ENCODE data around the gene NTM.

The NTM gene

GRCh38 chr11:131807876-131808275, 437.5 kb downstream of the NTM start:
- no peak for DNase-seq

- no peak for DNase-seq
Measured at GRCh38 chr11:131808470-131808869, 438.1 kb downstream of the NTM start.

- peak; percentile 15 for DNase-seq
Measured at GRCh38 chr11:131809203-131809918, 438.9 kb downstream of the NTM start.

- DNase-seq = no peak
Measured at GRCh38 chr11:131810541-131810940, 440.1 kb downstream of the NTM start.

- peak; percentile 18 for DNase-seq
Measured at GRCh38 chr11:131811383-131811782, 441.0 kb downstream of the NTM start.

GRCh38 chr11:131814108-131814507, 443.7 kb downstream of the NTM start:
- no peak for DNase-seq

GRCh38 chr11:131815590-131815989, 445.2 kb downstream of the NTM start:
- peak; percentile 22 for DNase-seq

GRCh38 chr11:131816051-131816450, 445.6 kb downstream of the NTM start:
- DNase-seq = peak; percentile 31

GRCh38 chr11:131817687-131818188, 447.3 kb downstream of the NTM start:
- DNase-seq = no peak

- no peak for DNase-seq
Measured at GRCh38 chr11:131819865-131820264, 449.4 kb downstream of the NTM start.

- no peak for DNase-seq
Measured at GRCh38 chr11:131822506-131822905, 452.1 kb downstream of the NTM start.

GRCh38 chr11:131823772-131824171, 453.4 kb downstream of the NTM start:
- no peak for DNase-seq

- peak; percentile 18 for DNase-seq
Measured at GRCh38 chr11:131824771-131825170, 454.4 kb downstream of the NTM start.

GRCh38 chr11:131827430-131827829, 457.0 kb downstream of the NTM start:
- DNase-seq = no peak

- DNase-seq = no peak
Measured at GRCh38 chr11:131829725-131830124, 459.3 kb downstream of the NTM start.

GRCh38 chr11:131832079-131832478, 461.7 kb downstream of the NTM start:
- no peak for DNase-seq

GRCh38 chr11:131833366-131833765, 463.0 kb downstream of the NTM start:
- no peak for DNase-seq

GRCh38 chr11:131837562-131837961, 467.1 kb downstream of the NTM start:
- no peak for DNase-seq

- DNase-seq = no peak
Measured at GRCh38 chr11:131838016-131838415, 467.6 kb downstream of the NTM start.

GRCh38 chr11:131839326-131839725, 468.9 kb downstream of the NTM start:
- DNase-seq = no peak

- no peak for DNase-seq
Measured at GRCh38 chr11:131840545-131840944, 470.1 kb downstream of the NTM start.

- no peak for DNase-seq
Measured at GRCh38 chr11:131841028-131841427, 470.6 kb downstream of the NTM start.

- DNase-seq = no peak
Measured at GRCh38 chr11:131841925-131842635, 471.7 kb downstream of the NTM start.

GRCh38 chr11:131845255-131845654, 474.8 kb downstream of the NTM start:
- no peak for DNase-seq

Measured in fibroblast of skin of right quadriceps (primary cell).